GM21528 (cell line): Measurements from ENCODE around the gene IFI6.
"Not testable (repeated sequence)": the region's sequence is repeated elsewhere in the genome, so short reads cannot be mapped to it uniquely, and the experiment has no call there.

Source experiments
- ATAC-seq: cut with Tn5 transposase; IDR thresholded peaks from one replicate; pipeline ENCODE4 v1.9.1; 2021; ENCODE audit warnings: mild to moderate bottlenecking, moderate library complexity; ENCODE audit not compliant: unreplicated experiment, low FRiP score

IFI6 gene

DNA sequence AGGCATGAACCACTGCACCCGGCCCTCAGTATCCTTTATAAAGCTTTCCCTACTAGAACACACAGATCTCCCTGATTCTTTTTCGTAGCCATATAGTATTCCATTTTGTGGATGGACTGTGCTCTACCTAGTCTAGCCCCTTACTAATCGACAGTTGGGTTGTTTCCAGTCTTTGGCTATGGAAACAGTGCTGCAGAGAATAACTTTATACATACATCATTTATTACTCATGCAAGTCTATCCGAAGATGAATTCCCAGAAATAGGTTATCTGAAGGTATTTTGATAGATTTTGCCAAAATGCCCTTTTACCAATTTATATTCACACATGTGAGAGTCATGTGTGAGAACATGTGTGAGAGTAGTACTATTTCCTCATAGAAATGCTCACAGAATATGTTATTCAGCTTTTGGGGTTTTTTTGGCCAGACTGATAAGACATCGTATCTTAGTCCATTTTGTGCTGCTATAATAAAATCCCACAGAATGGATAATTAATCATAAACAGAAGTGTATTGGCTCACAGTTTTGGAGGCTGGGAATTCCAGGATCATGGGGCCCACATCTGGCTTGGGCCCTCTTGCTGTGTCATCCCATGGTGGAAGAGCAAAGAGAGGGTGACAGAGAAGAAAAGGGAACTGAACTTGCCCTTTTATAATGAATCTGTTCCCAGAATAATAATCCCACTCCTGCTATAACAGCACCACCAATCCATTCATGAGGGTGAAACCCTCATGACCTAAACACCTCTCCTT, 19.7 kb downstream of the IFI6 start:
- no peak for ATAC-seq

DNA sequence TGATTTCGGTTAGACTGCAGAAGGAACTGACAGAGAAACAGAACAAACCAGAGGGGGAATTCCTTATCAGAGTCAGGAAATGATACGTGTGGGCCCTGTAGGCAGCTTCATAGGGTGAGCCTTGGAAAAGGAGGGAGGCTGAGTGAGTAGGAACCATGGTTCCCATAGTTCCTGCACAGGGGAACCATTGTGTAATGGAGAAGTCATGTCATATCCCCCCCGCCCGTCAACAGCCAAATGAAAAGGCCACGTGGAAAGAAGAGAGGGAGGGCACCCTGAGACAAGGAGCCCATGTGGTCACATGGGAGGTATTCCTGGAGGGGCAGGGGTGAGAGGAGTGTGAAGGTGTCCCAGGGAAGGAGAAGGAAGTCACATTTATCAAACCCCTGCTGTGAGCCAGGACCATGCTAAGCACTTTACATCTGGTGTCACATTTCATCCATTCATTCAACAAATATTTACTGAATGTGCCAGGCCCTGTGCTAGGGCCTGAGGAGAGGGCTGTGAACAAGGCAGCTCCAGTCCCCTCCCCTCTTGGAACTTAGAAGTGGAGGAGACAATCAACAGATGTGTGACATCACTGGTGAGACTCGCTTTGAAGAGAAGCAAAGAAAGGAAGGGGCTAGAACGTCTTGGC, 21.3 kb downstream of the IFI6 start:
- no peak for ATAC-seq

DNA sequence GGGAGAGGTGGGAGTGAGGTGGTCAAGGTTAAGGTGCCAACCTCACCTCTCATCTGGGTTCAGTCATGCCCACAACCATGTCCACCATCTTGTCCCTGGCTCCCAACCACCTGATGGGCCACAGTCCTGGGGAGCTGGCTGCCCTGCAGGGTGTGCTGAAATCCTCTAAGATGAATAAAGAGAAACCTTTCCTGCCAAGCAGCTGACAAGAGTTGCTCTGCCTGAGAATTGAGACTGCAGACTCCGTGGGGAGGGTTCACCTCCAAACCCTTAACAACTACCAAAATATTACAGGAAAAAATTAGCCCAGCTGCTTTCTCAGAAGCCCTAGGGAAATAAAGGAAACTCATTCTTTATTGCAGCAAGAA, 21.8 kb downstream of the IFI6 start:
- no peak for ATAC-seq

DNA sequence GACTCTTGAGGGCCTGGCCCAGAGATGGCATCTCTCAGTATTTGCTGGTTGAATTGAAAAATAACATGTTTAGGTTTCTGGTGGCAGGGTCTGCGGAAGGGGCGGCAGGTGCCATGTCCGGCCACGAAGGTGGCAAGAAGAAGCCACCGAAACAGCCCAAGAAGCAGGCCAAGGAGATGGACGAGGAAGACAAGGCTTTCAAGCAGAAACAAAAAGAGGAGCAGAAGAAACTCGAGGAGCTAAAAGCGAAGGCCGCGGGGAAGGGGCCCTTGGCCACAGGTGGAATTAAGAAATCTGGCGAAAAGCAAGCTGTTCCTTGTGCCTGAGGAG, 22.7 kb downstream of the IFI6 start:
- no peak for ATAC-seq

DNA sequence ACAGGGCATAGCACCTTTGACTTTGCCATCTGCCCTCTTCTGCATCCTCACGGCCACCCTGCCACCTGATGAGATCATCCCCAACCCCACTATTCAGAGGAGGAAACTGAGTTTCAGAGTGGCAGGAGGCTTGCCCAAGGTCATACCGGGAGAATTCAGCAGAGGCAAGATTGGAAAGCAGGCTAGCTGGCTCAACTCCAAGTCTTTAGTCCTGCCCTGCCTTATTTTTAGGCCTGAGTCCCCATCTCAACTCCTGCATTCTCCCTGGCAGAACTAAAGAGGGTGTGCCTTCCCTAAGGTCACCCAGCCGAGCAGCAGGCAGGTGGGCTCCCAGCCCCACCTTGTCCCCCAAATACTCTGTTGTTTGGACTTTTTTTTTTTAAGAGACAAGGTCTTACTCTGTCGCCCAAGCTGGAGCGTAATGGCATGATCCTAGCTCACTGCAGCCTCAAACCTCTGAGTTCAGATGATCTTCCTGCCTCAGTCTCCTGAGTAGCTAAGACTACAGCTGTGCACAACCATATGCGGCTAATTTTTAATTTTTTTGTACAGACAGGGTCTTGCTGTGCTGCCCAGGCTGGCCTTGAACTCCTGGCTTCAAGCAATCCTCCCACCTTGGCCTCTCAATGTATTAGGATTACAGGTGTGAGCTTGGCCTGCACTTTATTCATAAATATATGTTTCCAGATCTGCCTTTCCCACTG, 23.2 kb downstream of the IFI6 start:
- ATAC-seq: no peak

DNA sequence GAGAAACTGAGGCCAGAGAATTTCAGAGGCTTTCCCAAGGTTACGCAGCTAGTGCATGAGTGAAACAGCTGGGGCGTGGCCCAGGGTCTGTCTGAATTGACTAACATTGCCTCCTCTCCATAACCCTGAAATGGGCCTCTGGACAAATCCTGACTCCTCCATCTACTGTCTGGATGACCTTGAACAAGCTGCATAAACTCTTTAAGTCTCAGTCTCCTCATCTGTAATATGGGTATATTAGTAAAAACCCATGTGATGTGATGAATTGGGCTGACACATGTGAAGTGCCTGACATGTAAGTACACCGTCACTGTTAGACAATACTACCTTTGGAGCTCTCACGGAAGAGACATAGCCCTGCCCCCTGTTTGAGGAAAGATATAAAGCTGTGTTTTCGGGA, 24.7 kb downstream of the IFI6 start:
- no peak for ATAC-seq

DNA sequence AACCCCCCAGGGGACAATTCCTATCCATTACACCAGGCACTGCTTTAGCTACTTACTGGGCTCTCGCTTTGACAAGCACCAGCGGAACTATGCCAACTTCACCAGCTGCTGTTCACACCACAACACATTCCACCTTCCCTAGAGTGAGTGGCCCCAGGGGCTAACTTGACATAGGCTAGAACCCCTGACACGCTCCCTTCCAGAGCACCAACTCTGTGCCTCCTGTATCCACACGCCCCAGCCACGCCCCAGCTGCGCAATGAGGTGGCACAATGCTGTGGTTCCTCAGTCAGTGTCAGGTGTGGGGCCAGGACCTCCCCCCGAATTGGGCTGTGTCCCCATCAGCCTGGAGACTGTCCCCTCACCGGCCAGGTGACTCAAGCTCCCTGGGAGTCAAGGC, 25.3 kb downstream of the IFI6 start:
- no peak for ATAC-seq

DNA sequence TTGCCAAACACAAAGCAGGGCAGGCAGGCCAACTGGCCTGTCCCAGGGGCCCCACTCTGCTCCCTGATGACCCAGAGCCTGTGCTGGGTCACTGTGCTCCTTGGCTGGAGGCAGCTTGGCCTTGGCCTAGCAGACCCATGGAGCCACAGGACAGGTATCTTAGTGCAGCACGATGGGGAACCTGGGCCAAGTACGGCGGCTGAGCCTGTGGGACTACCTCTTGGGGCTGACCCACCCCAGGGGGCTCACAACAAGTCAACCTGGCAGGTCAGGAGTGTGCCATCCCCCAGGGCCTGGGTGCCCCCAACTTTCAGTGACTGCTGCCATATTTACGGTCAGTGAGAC, 26.9 kb downstream of the IFI6 start:
- ATAC-seq: no peak

DNA sequence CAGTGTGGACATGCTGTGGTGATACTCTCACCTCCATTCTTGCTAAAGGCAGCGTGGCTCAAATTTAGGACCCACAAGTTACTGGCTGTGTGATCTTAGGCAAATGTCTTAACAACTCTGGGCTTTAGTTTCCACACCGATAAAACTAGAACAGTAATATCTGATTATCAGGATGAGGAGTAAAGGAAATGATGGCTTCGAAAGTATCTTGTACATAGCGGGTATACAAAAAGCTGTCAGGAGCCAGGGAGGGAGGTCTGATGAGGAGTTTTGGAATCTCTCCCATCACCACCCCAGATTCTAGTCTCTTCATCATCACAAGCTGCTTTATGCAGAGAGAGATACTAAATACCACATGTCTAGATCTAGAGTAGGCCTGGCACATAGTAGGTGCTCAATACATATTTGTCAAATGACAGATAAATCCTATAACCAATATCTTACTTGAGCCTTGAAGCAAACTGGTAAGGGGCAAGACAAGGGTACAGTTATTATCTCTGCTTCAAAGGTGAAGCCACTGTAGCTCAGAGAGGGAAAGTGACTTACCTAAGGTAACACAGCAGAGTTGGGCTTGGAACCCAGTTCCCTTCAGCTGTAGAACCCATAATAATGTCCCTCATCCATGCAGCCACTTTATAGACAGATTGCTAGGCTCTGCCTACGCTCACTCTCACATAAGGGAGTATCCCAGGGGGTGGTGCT, 27.5 kb downstream of the IFI6 start:
- ATAC-seq: no peak

DNA sequence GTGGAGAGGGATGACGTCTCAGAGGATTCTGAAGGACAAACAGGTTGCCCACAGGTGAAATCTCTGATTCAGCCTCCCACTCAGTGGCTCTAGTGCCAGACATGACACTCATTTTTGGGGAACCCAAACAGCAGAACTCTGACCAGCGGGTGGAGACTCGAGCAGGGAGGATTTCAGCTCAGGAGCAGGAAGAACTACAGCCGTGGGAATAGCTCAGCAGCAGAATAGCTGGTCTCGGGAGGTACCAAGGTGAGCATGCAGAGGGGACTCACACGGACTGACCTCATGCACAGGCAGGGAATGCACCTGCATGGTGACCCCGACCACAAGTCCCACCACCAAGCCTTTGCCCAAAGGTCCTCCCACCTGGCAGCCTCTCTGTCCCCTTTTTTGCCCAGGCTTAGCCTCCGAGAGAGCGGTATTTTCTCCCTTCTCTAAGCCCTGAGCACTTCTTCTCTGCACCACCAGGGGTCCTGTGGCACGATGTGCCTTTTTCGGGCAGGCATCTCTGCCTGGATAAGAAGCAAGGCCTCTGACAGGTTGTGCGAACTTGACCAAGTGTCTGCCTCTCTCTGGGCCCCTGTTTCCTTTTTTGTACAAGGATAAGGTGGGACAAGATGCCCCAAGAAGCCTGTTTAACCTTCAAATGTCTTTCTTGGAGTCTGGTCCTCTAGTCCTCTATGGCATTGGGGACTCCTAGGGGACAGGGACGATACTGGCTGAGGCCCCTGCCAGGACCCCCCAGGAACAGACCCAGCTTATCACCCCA, 28.2 kb downstream of the IFI6 start:
- ATAC-seq: peak; percentile 57

DNA sequence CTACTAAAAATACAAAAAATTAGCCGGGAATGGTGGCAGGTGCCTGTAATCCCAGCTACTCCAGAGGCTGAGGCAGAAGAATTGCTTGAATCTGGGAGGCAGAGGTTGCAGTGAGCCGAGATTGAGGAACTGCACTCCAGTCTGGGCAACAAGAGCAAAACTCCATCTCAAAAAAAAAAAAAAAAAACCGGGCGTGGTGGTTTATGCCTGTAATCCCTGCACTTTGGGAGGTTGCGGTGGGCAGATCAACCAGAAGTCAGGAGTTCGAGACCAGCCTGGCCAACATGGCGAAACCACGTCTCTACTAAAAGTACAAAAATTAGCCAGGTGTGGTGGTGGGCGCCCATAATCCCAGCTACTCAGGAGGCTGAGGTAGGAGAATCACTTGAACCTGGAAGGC, 31.5 kb downstream of the IFI6 start:
- ATAC-seq: not testable (repeated sequence)

DNA sequence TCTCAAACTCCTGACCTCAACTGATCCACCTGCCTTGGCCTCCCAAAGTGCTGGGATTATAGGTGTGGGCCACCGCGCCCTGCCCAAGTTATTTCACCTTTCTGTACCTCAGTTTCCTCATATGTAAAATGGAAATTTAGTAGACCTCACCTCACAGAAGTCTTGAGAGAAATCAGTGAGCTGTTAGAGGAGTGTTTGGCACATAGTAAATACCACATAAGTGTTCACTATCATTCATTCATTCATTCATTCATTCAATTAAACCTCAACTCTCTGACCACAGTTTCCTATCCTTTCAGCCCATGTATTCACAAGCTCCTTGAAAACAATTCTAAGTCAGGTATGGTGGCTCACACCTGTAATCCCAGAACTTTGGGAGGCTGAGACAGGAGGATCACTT, 33.2 kb downstream of the IFI6 start:
- no peak for ATAC-seq

DNA sequence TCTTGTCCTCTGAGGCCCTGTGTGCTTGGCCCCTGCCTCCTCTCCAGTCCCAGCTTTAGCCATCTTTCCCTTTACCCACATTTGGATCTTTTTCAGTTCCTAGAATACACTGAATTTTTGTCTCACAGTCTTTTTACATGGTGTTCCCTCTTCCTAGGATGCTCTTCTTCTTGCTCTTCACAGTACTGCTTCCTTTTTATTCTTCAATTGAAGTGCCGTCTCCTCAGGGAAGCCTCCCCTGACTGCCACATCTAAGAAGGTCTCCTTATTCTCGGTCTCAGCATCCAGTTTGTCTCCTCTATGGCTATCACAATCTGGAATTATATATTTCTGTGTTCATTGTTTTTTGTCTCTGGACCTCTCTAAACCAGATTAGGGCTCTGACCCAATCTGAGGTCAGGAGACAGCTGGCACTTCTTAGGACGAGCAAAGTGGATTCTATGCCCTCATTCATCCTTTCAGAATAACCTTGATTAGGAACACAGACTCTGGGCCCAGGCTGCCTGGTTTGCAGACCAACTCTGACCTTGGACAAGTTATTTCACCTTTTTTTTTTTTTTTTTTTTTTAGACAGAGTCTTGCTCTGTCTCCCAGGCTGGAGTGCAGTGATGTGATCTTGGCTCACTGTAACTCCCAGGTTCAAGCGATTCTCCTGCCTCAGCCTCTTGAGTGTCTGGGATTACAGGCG, 33.8 kb downstream of the IFI6 start:
- ATAC-seq: no peak

DNA sequence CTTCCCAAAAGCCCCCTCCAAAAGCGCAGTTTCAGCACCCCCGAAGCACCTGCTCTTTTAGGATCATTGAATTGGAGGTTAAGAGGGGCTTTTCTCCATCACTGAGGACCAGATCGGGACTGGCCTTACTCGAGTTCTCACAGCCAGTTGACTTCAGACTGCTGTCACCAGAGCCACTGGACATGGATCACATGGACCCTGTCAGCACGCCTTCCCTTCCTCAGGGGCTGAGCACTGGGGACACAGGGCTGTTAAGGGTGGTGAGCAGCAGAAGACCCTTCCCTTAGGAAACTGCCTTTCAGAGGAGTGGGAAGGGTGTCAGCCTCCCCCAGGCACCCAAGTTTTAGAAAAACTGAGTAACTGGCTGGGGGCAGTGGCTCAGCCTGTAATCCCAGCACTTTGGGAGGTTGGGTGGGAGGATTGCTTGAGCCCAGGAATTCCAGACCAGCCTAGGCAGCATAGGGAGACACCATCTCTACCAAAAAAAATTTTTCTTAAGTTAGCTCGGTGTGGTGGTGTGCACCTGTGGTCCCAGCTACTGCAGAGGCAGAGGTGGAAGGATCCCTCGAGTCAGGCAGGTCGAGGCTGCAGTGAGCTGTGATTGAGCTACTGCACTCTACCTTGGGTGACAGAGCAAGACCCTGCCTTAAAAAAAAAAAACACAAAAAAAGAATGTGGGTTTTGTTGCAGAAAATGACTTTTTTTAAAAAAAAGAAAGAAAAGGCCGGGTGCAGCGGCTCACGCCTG, 36.4 kb downstream of the IFI6 start:
- no peak for ATAC-seq

DNA sequence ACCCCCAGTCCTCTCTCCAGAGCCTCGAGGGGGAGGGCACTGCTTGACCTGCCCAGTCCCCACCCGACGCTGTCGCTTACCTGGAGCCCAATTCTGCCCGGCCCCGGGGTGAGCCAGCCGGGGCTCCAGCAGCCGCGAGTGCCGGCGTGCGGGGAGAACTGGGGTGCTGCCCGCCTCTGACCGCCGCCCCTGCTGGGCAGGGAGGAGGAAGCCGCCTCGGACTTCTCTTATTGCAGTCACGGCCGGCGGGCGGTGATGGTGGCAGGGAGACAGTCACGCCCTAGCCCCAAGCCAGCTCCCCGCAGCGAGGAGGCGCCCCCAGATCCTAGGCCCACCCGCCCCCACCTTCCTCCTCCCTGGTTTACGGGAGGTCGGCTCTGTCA, 37.0 kb downstream of the IFI6 start, which contains the start of gene FGR:
Gene FGR, minus strand, starts transcription at position 201 of the 383 bp plus-strand sequence. CDS start 11,269 bp downstream, outside the sequence.
- no peak for ATAC-seq

DNA sequence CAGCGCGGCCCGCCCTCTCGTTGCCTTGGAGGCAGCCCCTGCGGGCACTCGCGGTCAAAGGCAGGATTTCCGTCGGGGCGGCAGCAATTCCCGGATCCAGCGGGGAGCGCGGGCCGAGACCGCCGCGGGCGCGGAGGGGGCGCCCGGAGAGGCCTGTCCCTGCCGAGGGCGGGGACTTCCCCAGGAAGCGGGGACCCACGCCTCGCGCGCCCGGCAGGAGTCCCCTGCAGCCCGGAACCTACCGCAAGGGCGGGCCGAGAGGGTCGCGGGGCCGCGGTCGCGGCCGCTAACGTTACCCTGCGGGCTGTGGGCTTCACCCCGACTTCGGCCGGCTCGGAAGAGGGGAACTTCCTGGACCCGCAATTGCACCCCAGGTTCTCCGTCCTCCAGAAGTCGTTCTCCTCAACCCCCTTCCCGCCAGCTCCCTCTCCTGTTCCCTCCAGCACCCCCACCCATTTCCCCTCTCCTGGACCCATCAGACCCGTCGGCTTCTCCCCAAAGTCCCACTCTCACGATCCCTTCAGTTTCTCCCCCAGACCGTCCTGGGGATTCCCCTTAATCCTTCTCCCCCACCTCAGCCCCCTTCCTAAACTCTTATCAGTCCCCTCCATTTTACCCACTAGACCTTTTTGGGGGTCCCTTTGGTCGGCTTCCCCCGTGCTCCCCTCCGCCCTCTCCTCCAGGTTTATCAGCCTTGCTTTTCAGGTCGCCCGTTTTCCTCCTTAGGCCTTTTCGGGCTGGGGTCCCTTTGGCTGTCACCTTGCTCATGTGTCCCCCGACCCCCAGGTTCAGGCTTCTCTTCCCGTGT, 37.6 kb downstream of the IFI6 start:
- no peak for ATAC-seq

DNA sequence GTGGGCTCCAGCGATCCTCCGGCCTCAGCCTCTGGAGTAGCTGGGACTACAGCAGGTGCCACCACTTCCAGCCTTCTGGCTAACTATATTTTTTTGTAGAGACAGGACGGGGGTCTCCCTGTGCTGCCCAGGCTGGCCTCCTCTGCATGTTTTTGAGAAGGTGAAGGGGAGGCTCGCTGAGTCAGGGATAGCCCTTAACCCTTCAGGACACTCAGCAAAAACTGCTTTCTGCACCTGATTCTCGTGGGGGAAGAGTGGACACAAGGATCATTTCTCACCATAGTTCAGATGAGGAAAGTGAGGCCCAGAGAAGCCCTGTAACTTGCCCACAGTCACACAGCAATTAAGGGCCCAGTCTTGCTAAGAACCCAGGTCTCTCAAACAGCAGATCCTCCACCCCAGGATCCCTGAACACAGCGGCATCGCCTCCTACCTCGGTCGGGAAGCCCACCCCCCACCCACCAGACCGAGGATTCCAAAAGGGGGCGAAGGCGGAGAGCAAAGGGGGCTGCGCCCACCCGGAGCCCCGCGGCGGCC, 38.3 kb downstream of the IFI6 start:
- no peak for ATAC-seq

DNA sequence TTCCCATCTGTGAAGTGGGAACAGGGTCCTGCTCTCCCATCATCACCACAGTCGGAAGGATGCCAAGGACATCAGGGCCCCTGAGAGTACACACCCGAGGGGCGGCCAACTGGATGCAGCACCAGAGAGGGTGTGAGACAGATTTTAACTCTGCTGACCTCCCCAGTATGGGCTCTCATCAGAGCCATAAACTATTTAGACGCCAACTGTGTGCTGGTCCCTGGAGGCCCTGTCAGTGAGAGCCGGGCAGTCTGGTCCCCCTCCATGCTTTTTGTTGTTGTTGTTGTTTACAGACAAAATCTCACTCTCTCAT, 38.7 kb downstream of the IFI6 start:
- no peak for ATAC-seq
